ENCODE data around the gene WFDC1. TPM values are rescaled to one million over a fixed set of nuclear protein-coding genes. Genes with fewer than 3 reads are reported as not detected.

Gene WFDC1
- total RNA-seq, 1 experiment from 2014 or later = not detected

DNA sequence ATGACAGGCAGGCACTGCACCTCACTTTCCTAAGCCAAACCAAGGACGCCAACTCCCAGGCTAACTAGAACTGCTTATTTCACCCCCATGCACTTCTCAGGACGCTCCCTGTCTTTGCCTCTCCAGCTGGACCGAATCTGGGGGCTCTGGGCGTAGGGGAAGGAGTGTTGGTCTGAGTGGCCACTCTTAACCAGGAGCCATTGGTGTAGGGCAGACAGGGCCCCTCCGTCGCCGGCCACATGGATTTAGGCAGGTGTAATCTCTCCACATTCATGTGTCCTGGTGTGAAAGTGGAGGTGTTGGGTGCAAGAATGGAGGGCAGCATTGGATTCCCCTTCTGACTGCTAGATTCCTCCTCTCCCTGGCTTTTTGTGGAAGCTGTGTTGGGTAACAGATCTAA is 83.4 kb downstream of the WFDC1 start:
- H3K27me3 Mint-ChIP-seq (ENCODE audit: insufficient read depth, unreplicated experiment) = no peaks in the 10 kb centered on the region
- CTCF ChIA-PET = no interaction called here
- H3K4me1 ChIP-seq = peaks cover 12% of the 10 kb centered on the region; the same call in 1 of the 2 replicates
- no TSS peak for BruUV-seq (replicated peaks)
- no peak overlapping the region for H3K4me3 ChIP-seq (ENCODE audit: low read depth, low read length)
- no peak for DNase-seq
- no peaks in the 10 kb centered on the region for H3K27me3 ChIP-seq (replicated peaks; ENCODE audit: control insufficient read depth, insufficient read depth, low read length)
- POLR2A ChIA-PET = no interaction called here
- H3K27ac Mint-ChIP-seq (ENCODE audit: unreplicated experiment) = no peak overlapping the region
- peaks cover 12% of the 10 kb centered on the region for H3K4me1 Mint-ChIP-seq (ENCODE audit: low read depth, unreplicated experiment)
- TF ChIP-seq, protein P1, sequence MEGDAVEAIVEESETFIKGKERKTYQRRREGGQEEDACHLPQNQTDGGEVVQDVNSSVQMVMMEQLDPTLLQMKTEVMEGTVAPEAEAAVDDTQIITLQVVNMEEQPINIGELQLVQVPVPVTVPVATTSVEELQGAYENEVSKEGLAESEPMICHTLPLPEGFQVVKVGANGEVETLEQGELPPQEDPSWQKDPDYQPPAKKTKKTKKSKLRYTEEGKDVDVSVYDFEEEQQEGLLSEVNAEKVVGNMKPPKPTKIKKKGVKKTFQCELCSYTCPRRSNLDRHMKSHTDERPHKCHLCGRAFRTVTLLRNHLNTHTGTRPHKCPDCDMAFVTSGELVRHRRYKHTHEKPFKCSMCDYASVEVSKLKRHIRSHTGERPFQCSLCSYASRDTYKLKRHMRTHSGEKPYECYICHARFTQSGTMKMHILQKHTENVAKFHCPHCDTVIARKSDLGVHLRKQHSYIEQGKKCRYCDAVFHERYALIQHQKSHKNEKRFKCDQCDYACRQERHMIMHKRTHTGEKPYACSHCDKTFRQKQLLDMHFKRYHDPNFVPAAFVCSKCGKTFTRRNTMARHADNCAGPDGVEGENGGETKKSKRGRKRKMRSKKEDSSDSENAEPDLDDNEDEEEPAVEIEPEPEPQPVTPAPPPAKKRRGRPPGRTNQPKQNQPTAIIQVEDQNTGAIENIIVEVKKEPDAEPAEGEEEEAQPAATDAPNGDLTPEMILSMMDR (IDR thresholded peaks at IDR 0.05; ENCODE audit: insufficient read depth in 1 of 2, low read depth in 1 of 2, low read length in 1 of 2, severe bottlenecking in 1 of 2, unreplicated experiment in 1 of 2) = no peak
- no peak overlapping the region for H3K4me3 Mint-ChIP-seq (ENCODE audit: unreplicated experiment)
- no peaks in the 10 kb centered on the region for H3K36me3 ChIP-seq (ENCODE audit: control insufficient read depth, insufficient read depth, low read length)
- intact Hi-C loops (cut with micrococcal nuclease; ENCODE audit: unreplicated experiment) = no loop called here
- H3K36me3 Mint-ChIP-seq (ENCODE audit: insufficient read depth, unreplicated experiment) = no peaks in the 10 kb centered on the region
- no peaks in the 10 kb centered on the region for H3K9me3 Mint-ChIP-seq (ENCODE audit: unreplicated experiment)
- H3K9me3 ChIP-seq = no peaks in the 10 kb centered on the region

DNA sequence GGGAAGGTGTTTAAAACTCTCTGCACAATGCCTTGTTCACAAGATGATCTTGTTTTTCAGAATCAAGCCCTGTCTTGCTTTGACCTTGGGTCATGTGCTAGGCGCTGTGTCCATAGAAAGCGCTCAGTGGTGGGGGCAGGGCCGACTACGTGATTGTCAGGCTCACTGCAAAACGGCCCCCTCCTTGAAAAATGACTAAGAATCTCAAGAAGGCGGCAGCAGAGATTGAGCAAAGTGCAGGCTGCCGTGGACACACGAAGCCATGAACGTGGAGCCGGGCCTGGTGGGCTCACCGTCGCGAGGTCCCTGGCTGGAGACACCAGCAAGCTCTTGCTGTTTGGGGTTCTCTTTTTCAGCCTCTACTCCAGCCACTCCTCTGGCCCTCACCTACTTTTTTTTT is 83.9 kb downstream of the WFDC1 start:
- no peak overlapping the region for H3K27ac Mint-ChIP-seq (ENCODE audit: unreplicated experiment)
- no peaks in the 10 kb centered on the region for H3K27me3 ChIP-seq (replicated peaks; ENCODE audit: control insufficient read depth, insufficient read depth, low read length)
- no peaks in the 10 kb centered on the region for H3K36me3 ChIP-seq (ENCODE audit: control insufficient read depth, insufficient read depth, low read length)
- no peak overlapping the region for H3K4me3 ChIP-seq (ENCODE audit: low read depth, low read length)
- no peak overlapping the region for H3K4me3 Mint-ChIP-seq (ENCODE audit: unreplicated experiment)
- H3K9me3 ChIP-seq = no peaks in the 10 kb centered on the region
- no peaks in the 10 kb centered on the region for H3K36me3 Mint-ChIP-seq (ENCODE audit: insufficient read depth, unreplicated experiment)
- ChIA-PET CTCF (no interaction called here), POLR2A (no interaction called here)
- intact Hi-C loops (cut with micrococcal nuclease; ENCODE audit: unreplicated experiment) = no loop called here
- peaks cover 12% of the 10 kb centered on the region for H3K4me1 Mint-ChIP-seq (ENCODE audit: low read depth, unreplicated experiment)
- TF ChIP-seq, protein P1 (IDR thresholded peaks at IDR 0.05; ENCODE audit: insufficient read depth in 1 of 2, low read depth in 1 of 2, low read length in 1 of 2, severe bottlenecking in 1 of 2, unreplicated experiment in 1 of 2) = no peak
- H3K9me3 Mint-ChIP-seq (ENCODE audit: unreplicated experiment) = no peaks in the 10 kb centered on the region
- H3K4me1 ChIP-seq = peaks cover 12% of the 10 kb centered on the region; the same call in 1 of the 2 replicates
- no peak for DNase-seq
- H3K27me3 Mint-ChIP-seq (ENCODE audit: insufficient read depth, unreplicated experiment) = no peaks in the 10 kb centered on the region
- BruUV-seq (replicated peaks) = no TSS peak

DNA sequence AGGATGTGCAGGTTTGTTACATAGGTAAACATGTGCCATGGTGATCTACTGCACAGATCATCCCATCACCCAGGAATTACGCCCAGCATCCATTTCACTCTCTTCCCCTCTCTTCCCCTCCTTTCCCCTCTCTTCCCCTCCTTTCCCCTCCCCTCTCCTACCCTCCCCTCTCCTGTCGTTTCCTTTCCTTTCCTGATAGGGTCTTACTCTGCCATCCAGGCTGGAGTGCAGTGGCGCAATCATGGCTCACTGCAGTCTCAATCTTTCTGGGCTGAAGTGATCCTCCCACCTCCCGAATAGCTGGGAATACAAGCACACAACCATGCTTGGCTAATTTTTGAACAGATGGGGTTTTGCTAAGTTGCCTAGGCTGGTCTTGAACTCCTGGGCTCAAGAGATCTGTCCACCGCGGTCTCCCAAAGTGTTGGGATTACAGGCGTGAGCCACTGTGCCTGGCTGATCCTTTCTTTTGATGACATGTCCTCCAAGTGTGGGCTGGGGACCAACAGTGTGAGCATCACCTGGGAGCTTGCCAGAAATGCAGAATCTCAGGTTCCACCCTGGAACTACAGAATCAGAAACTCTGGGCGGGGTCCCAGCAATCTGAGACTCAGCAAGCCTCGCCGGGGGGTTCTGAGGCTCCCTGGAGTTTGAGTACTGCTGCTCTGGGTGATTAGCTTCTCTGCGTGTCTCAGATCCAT is 84.5 kb downstream of the WFDC1 start:
- no peaks in the 10 kb centered on the region for H3K27me3 Mint-ChIP-seq (ENCODE audit: insufficient read depth, unreplicated experiment)
- POLR2A ChIA-PET = no interaction called here
- no peak overlapping the region for H3K4me3 Mint-ChIP-seq (ENCODE audit: unreplicated experiment)
- no peak overlapping the region for H3K4me3 ChIP-seq (ENCODE audit: low read depth, low read length)
- CTCF ChIA-PET = interaction anchor here (0.8 kb wide), 1 partner anchor 11 kb away, joined by 3 read pairs; the partner anchor contains the start of gene ATP2C2
- peaks cover 12% of the 10 kb centered on the region; the same call in 1 of the 2 replicates for H3K4me1 ChIP-seq
- no peaks in the 10 kb centered on the region for H3K36me3 Mint-ChIP-seq (ENCODE audit: insufficient read depth, unreplicated experiment)
- no peaks in the 10 kb centered on the region for H3K27me3 ChIP-seq (replicated peaks; ENCODE audit: control insufficient read depth, insufficient read depth, low read length)
- H3K9me3 ChIP-seq = no peaks in the 10 kb centered on the region; the same call in 1 of the 2 replicates
- BruUV-seq (replicated peaks) = no TSS peak
- no peaks in the 10 kb centered on the region for H3K36me3 ChIP-seq (ENCODE audit: control insufficient read depth, insufficient read depth, low read length)
- TF ChIP-seq, protein P1 (IDR thresholded peaks at IDR 0.05; ENCODE audit: insufficient read depth in 1 of 2, low read depth in 1 of 2, low read length in 1 of 2, severe bottlenecking in 1 of 2, unreplicated experiment in 1 of 2) = no peak
- no peaks in the 10 kb centered on the region for H3K9me3 Mint-ChIP-seq (ENCODE audit: unreplicated experiment)
- intact Hi-C loops (cut with micrococcal nuclease; ENCODE audit: unreplicated experiment) = no loop called here
- DNase-seq = no peak
- peaks cover 12% of the 10 kb centered on the region for H3K4me1 Mint-ChIP-seq (ENCODE audit: low read depth, unreplicated experiment)
- H3K27ac Mint-ChIP-seq (ENCODE audit: unreplicated experiment) = no peak overlapping the region

Other genes with a start within 250 kb of the WFDC1 start
- 93.2 and 96.4 TPM in 2 replicates for gene MBTPS1, start 177.9 kb upstream of the WFDC1 start, total RNA-seq (2022)
- 21.0 and 23.7 TPM in 2 replicates for gene HSDL1, start 149.7 kb upstream of the WFDC1 start, total RNA-seq (2022)
- 0.07 TPM in 1 of 2 replicates, not detected in the other for gene DNAAF1, start 149.6 kb upstream of the WFDC1 start, total RNA-seq (2022)
- gene TAF1C, start 107.8 kb upstream of the WFDC1 start, total RNA-seq (2022) = 69.9 and 79.7 TPM in 2 replicates
- not detected in 2 replicates for gene ADAD2, start 103.7 kb upstream of the WFDC1 start, total RNA-seq (2022)
- not detected in 2 replicates for gene KCNG4, start 54.9 kb upstream of the WFDC1 start, total RNA-seq (2022)
- 45.7 and 47.0 TPM in 2 replicates for gene ATP2C2, start 73.7 kb downstream of the WFDC1 start, total RNA-seq (2022)
- 30.9 and 32.7 TPM in 2 replicates for gene MEAK7, start 209.8 kb downstream of the WFDC1 start, total RNA-seq (2022)

Data from Caco-2 (cell line).